Loucy (cell line): ENCODE measurements around the gene RXRA.

Source experiments
- H2AFZ ChIP-seq: fragments of 200-600 bp; sonication (generic); 2 replicates; pipeline ENCODE4 v1.6.0; 2016; ENCODE audit warnings: antibody characterized with exemption, mild to moderate bottlenecking, low read length, moderate library complexity
- H3F3A ChIP-seq: fragments of 200-600 bp; 2 replicates; pipeline ENCODE4 v1.6.0; 2016; ENCODE audit warnings: antibody characterized with exemption, low read depth, mild to moderate bottlenecking
- H3K27me3 ChIP-seq: fragments of 200-600 bp; sonication (generic); 2 replicates; pipeline ENCODE4 v1.6.1; 2014; ENCODE audit warnings: low read length, mild to moderate bottlenecking; ENCODE audit not compliant: insufficient read depth, poor library complexity, severe bottlenecking
- H3K36me3 ChIP-seq: fragments of 200-600 bp; sonication (generic); 2 replicates; pipeline ENCODE4 v1.6.1; 2016; ENCODE audit warnings: low read length; ENCODE audit not compliant: insufficient read depth
- H3K4me1 ChIP-seq: fragments of 200-600 bp; sonication (generic); 2 replicates; pipeline ENCODE4 v1.5.1; 2014; ENCODE audit warnings: low read length, mild to moderate bottlenecking; ENCODE audit not compliant: insufficient read depth, poor library complexity, severe bottlenecking
- H3K4me2 ChIP-seq: fragments of 200-600 bp; sonication (generic); 2 replicates; pipeline ENCODE4 v1.6.0; 2014; ENCODE audit warnings: antibody characterized with exemption, low read length, low read depth, mild to moderate bottlenecking; ENCODE audit not compliant: poor library complexity, severe bottlenecking
- H3K4me3 ChIP-seq: fragments of 200-600 bp; sonication (generic); 2 replicates; pipeline ENCODE4 v1.5.1; 2014; ENCODE audit warnings: low read length, mild to moderate bottlenecking, mixed read lengths; ENCODE audit not compliant: poor library complexity, severe bottlenecking
- H3K79me2 ChIP-seq: fragments of 200-600 bp; sonication (generic); 2 replicates; pipeline ENCODE4 v1.6.1; 2014; ENCODE audit warnings: low read length; ENCODE audit not compliant: insufficient read depth
- H3K9ac ChIP-seq: fragments of 200-600 bp; sonication (generic); 2 replicates; pipeline ENCODE4 v1.6.0; 2014; ENCODE audit warnings: mild to moderate bottlenecking, low read depth, low read length, moderate library complexity; ENCODE audit not compliant: poor library complexity, severe bottlenecking
- H3K9me2 ChIP-seq: fragments of 200-600 bp; sonication (generic); replicated peaks from 2 replicates; pipeline ENCODE4 v1.6.1; 2016; ENCODE audit warnings: low read depth, low read length, mixed read lengths
- H3K9me3 ChIP-seq: fragments of 200-600 bp; sonication (generic); 2 replicates; pipeline ENCODE4 v1.6.1; 2014; ENCODE audit warnings: mild to moderate bottlenecking, antibody characterized with exemption, low read length, low read depth; ENCODE audit not compliant: insufficient read depth
- H4K20me1 ChIP-seq: fragments of 200-600 bp; sonication (generic); 2 replicates; pipeline ENCODE4 v1.6.0; 2014; ENCODE audit warnings: antibody characterized with exemption, low read length, mild to moderate bottlenecking; ENCODE audit not compliant: insufficient read depth, poor library complexity, severe bottlenecking
- EZH2phosphoT487 ChIP-seq: fragments of 200-600 bp; IDR thresholded peaks from 2 replicates; pipeline ENCODE4 v1.6.1; 2018; ENCODE audit warnings: antibody characterized with exemption, mild to moderate bottlenecking, moderate library complexity, borderline replicate concordance
- TF ChIP-seq, protein P1 (sequence below): fragments of 200-600 bp; sonication (generic); conservative IDR thresholded peaks from 2 replicates; pipeline ENCODE4 v1.5.1; 2014; ENCODE audit warnings: mild to moderate bottlenecking, antibody characterized with exemption, low read length

RXRA gene

DNA sequence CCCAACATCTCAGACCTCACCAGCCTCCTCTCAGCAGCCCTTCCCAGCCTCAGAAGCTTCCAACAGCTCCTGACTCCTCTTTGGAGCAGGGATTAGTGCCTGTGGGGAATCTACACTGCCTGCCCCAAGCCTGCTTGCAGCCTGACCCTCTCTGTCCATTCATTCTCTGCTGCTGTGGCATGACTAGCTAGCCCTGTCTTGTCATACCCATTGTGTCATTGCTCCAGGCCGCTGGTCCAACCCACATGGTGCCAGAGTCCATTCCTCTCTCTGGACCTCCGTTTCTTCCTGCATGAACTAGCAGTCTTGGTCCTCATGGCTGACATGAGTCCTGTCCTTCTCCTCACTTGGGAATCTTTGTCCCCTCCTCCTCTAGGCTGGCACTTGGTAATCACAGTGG, 12.8 kb upstream of the RXRA start:
- no peaks in the 10 kb centered on the region for H3K36me3 ChIP-seq
- H3K9ac ChIP-seq, result no peak overlapping the region
- H3K9me2 ChIP-seq, result no peaks in the 10 kb centered on the region
- no peaks in the 10 kb centered on the region for H3F3A ChIP-seq
- no peaks in the 10 kb centered on the region for H3K79me2 ChIP-seq
- no peaks in the 10 kb centered on the region; the same call in 1 of the 2 replicates for H3K9me3 ChIP-seq
- no peak overlapping the region for H2AFZ ChIP-seq
- no peaks in the 10 kb centered on the region for H4K20me1 ChIP-seq
- H3K27me3 ChIP-seq, result peaks cover 4% of the 10 kb centered on the region
- no peak overlapping the region for H3K4me2 ChIP-seq
- peaks cover 7% of the 10 kb centered on the region for H3K4me1 ChIP-seq
- H3K4me3 ChIP-seq, result no peak overlapping the region
- TF ChIP-seq EZH2phosphoT487, result no peak
- TF ChIP-seq, protein P1, sequence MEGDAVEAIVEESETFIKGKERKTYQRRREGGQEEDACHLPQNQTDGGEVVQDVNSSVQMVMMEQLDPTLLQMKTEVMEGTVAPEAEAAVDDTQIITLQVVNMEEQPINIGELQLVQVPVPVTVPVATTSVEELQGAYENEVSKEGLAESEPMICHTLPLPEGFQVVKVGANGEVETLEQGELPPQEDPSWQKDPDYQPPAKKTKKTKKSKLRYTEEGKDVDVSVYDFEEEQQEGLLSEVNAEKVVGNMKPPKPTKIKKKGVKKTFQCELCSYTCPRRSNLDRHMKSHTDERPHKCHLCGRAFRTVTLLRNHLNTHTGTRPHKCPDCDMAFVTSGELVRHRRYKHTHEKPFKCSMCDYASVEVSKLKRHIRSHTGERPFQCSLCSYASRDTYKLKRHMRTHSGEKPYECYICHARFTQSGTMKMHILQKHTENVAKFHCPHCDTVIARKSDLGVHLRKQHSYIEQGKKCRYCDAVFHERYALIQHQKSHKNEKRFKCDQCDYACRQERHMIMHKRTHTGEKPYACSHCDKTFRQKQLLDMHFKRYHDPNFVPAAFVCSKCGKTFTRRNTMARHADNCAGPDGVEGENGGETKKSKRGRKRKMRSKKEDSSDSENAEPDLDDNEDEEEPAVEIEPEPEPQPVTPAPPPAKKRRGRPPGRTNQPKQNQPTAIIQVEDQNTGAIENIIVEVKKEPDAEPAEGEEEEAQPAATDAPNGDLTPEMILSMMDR, result no peak

DNA sequence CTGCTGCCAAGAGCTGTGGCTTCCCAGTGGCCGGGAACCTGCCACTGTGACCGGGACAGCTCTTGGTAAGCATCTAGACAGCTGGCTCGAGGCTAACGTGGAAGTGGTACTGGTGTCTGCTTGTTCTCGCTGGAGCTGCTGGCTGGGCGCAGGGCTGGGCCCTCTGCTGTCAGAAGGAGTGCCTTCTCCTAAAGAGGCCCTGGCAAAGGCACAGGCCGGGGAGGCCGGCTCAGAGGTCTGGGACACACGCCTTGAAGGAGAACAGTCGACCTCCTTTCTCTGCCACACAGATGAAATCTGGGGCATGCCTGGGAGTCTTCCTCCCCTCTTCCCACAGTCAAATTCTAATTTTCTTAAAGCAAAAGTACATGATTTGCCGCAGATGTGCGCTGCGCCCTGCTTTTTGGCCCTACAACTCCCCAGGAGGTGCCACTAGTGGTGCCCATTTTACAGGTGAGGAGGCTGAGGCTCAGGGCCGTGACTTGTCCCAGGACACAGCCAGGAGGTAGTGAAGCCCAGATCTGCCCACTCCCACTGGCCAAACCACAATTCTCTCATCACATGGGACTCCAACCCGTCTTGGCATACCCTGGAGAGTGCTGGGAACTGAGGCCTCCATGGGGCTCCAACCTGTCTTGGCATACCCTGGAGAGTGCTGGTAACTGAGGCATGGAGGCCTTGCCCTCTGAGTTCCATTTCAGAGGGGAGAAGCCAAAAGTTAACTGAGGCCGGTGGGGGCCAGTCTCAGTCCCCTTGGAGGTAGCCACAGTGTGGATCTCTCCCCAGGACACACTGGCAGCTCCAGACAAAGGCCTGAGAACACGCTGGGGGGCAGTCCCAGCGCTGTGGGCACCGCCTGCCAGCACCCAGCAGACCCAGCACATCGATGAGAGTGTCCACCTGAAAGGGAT, 12.0 kb upstream of the RXRA start:
- Histone ChIP-seq H3K27me3 (peaks cover 4% of the 10 kb centered on the region), H3K4me1 (peaks cover 7% of the 10 kb centered on the region), H3K4me2 (no peak overlapping the region), H3K36me3 (no peaks in the 10 kb centered on the region), H4K20me1 (no peaks in the 10 kb centered on the region), H3K9me3 (no peaks in the 10 kb centered on the region; the same call in 1 of the 2 replicates), H2AFZ (no peak overlapping the region), H3F3A (no peaks in the 10 kb centered on the region), H3K79me2 (no peaks in the 10 kb centered on the region), H3K9ac (no peak overlapping the region), H3K9me2 (no peaks in the 10 kb centered on the region), H3K4me3 (no peak overlapping the region)
- no peak for TF ChIP-seq EZH2phosphoT487
- TF ChIP-seq, protein P1, result no peak

DNA sequence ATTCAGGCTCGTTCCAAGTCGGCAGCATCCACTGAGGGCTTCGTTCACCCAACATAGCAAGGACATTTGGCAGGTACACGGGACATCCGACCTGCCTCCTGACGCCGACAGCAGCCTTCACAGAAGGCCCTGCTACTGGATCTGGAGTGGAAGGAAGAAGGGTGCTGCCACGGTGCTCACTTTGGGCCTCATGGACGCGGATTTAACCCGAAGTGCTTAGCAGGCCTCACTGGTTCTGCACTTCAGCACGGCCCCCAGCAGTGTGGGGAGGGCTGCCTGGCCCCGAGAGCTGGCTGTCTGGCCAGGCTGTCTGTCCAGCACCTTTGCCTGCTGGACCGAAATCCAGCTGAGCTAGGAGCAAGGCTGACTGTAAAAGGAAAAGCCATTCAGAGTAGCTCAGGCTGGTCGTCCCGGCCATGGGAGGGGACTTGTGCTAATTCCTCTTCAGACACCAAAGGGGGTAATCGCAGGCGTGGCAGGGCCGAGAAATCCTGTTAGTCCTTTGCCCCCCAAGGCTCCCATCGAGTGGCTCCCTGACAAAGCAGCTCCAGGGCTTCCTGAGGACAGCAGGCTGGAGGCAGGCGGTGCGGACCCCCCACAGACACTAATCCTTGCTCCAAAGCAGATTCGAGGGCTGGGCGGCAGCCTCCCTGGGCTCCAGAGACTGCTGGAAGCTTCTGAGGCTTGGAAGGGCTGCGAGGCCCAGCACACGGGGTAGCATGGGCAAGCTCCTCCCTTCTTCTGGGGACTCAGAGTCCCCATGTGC, 11.1 kb upstream of the RXRA start:
- Histone ChIP-seq H4K20me1 (no peaks in the 10 kb centered on the region), H3K4me1 (peaks cover 7% of the 10 kb centered on the region), H3K27me3 (peaks cover 4% of the 10 kb centered on the region), H2AFZ (no peak overlapping the region), H3F3A (no peaks in the 10 kb centered on the region), H3K9me2 (no peaks in the 10 kb centered on the region), H3K4me2 (no peak overlapping the region), H3K79me2 (no peaks in the 10 kb centered on the region), H3K4me3 (no peak overlapping the region), H3K9me3 (no peaks in the 10 kb centered on the region; the same call in 1 of the 2 replicates), H3K36me3 (no peaks in the 10 kb centered on the region), H3K9ac (no peak overlapping the region)
- TF ChIP-seq, protein P1, result no peak
